Measurements from ENCODE around the gene TENM3.

Gene TENM3

DNA sequence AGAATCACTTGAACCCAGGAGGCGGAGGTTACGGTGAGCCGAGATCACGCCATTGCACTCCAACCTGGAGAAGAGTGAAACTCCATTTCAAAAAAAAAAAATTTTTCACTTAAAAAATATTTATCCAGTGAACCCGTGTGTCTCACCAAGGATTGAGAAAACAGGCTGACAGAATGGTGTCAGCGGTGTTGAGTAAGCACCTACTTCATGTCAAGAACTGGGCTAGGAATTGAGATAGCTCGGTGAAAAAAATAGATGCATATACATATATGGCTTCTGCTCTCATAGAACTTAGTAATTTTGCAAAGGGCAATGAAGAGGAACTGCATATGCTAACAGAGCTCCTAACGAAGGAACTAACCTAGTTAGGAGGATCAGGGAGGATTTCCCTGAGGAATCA, 297.3 kb downstream of the TENM3 start:
- no peak for DNase-seq (ENCODE audit: low spot score in 2 of 2)
- Histone ChIP-seq H3K36me3 (replicated peaks) (no peaks in the 10 kb centered on the region), H3K9me3 (no peaks in the 10 kb centered on the region), H3K27me3 (ENCODE audit: low read depth) (no peaks in the 10 kb centered on the region), H3K4me3 (no peak overlapping the region), H3K4me1 (peaks cover 23% of the 10 kb centered on the region)
- in situ Hi-C loops (cut with MboI; ENCODE audit: low sequenced_read_pairs), result no loop called here

DNA sequence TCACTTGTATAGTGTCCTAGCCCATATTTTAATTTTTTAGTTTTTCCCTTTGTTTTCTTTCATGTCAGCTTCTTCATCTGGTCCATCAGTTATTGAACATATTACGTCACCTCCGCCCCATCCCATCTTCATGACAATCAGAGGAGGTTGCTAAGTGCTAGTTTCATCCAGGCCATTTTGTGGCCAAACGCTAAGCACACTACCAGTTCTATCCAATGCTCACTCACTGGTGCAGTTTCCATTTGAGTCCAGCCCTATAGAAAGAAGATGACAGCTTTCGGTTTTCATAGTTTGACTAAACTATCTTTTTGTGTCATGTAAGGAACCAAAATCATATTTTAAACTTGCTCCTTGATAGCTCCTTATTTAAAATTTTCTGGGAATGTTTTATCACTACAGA, 304.2 kb downstream of the TENM3 start:
- Histone ChIP-seq H3K9me3 (no peaks in the 10 kb centered on the region), H3K4me3 (no peak overlapping the region), H3K4me1 (peaks cover 28% of the 10 kb centered on the region), H3K36me3 (replicated peaks) (no peaks in the 10 kb centered on the region), H3K27me3 (ENCODE audit: low read depth) (no peaks in the 10 kb centered on the region)
- in situ Hi-C loops (cut with MboI; ENCODE audit: low sequenced_read_pairs), result no loop called here
- no peak for DNase-seq (ENCODE audit: low spot score in 2 of 2)

- DNase-seq (ENCODE audit: low spot score in 2 of 2), result no peak
- in situ Hi-C loops (cut with MboI; ENCODE audit: low sequenced_read_pairs), result no loop called here
- H3K4me1 ChIP-seq, result peaks cover 33% of the 10 kb centered on the region
Observed at GRCh38 chr4:182548156-182548555, 305.0 kb downstream of the TENM3 start.

GRCh38 chr4:182549356-182549755, 306.2 kb downstream of the TENM3 start:
- DNase-seq (ENCODE audit: low spot score in 2 of 2), result peak; percentile 74 to 84
- no peak overlapping the region for H3K4me3 ChIP-seq
- H3K36me3 ChIP-seq (replicated peaks), result no peaks in the 10 kb centered on the region
- peaks cover 44% of the 10 kb centered on the region for H3K4me1 ChIP-seq
- in situ Hi-C loops (cut with MboI; ENCODE audit: low sequenced_read_pairs), result no loop called here
- H3K9me3 ChIP-seq, result no peaks in the 10 kb centered on the region
- H3K27me3 ChIP-seq (ENCODE audit: low read depth), result no peaks in the 10 kb centered on the region

More at GRCh38 chr4:182548156-182548555, 305.0 kb downstream of the TENM3 start:
- Histone ChIP-seq H3K36me3 (replicated peaks) (no peaks in the 10 kb centered on the region), H3K4me3 (no peak overlapping the region), H3K27me3 (ENCODE audit: low read depth) (no peaks in the 10 kb centered on the region), H3K9me3 (no peaks in the 10 kb centered on the region)

GRCh38 chr4:182552948-182553347, 309.7 kb downstream of the TENM3 start:
- H3K4me3 ChIP-seq, result no peak overlapping the region
- no peaks in the 10 kb centered on the region for H3K27me3 ChIP-seq (ENCODE audit: low read depth)
- H3K9me3 ChIP-seq, result no peaks in the 10 kb centered on the region
- DNase-seq (ENCODE audit: low spot score in 2 of 2), result no peak
- H3K4me1 ChIP-seq, result peaks cover 62% of the 10 kb centered on the region
- in situ Hi-C loops (cut with MboI; ENCODE audit: low sequenced_read_pairs), result no loop called here
- no peaks in the 10 kb centered on the region for H3K36me3 ChIP-seq (replicated peaks)

DNA sequence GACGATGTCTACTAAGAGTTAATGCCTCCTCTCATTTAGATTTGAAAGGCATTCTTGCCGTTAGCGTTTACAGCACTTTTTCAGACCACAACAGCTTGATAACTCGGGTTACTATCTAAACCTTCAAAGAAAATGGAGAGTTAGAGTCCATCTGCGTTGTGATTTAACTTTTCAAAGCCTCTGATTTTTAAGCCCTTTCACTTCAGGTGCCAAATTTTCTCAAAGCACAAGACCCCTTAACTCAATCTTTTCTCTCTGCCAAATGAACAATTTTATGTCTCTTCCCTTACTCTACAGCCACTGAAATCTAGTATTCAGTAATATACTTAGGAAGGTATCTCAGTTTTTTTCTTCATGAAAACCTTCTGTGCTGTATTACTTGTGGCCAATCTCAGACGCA, 310.5 kb downstream of the TENM3 start:
- in situ Hi-C loops (cut with MboI; ENCODE audit: low sequenced_read_pairs), result no loop called here
- DNase-seq (ENCODE audit: low spot score in 2 of 2), result no peak
- no peaks in the 10 kb centered on the region for H3K36me3 ChIP-seq (replicated peaks)
- H3K27me3 ChIP-seq (ENCODE audit: low read depth), result no peaks in the 10 kb centered on the region
- H3K9me3 ChIP-seq, result no peaks in the 10 kb centered on the region
- H3K4me1 ChIP-seq, result peaks cover 58% of the 10 kb centered on the region
- no peak overlapping the region for H3K4me3 ChIP-seq

GRCh38 chr4:182554736-182555135, 311.5 kb downstream of the TENM3 start:
- Histone ChIP-seq H3K4me1 (peaks cover 56% of the 10 kb centered on the region), H3K9me3 (no peaks in the 10 kb centered on the region), H3K36me3 (replicated peaks) (no peaks in the 10 kb centered on the region), H3K4me3 (no peak overlapping the region), H3K27me3 (ENCODE audit: low read depth) (no peaks in the 10 kb centered on the region)
- in situ Hi-C loops (cut with MboI; ENCODE audit: low sequenced_read_pairs), result no loop called here
- DNase-seq (ENCODE audit: low spot score in 2 of 2), result no peak

DNA sequence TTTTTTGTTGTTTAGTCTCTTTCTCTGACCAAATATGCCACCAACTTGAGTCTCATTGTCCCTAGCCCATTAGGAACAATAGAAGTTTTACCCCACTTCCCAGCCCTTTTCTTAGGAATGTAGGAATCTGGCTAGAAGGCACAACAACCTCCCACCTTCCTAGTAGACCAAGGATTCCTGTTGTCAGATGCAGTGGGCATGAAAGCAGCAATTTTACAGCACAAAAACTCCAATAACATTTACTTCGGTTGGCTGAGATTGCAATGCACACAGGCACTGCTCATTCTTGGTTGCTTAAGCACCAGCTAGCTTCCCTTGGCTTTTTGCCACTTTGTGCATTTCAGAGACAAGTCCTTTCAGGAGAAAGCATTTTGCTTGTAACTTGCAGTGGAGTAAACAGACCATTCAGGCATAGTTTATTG, 312.8 kb downstream of the TENM3 start:
- no peaks in the 10 kb centered on the region for H3K27me3 ChIP-seq (ENCODE audit: low read depth)

DNA sequence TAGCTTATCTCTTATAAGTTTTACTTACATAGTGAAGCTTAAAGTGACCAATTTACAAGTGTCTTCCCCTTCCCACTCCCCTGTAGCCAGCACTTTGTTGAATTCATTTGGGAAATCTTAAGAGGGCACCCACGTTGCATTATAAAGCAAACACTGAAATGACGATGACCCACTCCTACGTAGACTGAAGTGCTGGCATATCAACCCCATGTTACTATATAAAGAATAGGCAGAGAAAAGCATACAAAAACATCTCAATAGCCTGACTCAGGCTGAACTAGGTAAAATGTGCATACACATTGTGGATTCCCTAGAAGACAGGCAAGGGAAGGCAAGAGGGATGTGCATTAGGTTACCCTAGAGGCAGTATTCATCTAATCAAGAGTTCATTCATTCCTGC, 313.4 kb downstream of the TENM3 start:
- Histone ChIP-seq H3K4me3 (no peak overlapping the region), H3K36me3 (replicated peaks) (no peaks in the 10 kb centered on the region), H3K9me3 (no peaks in the 10 kb centered on the region), H3K27me3 (ENCODE audit: low read depth) (no peaks in the 10 kb centered on the region), H3K4me1 (peaks cover 57% of the 10 kb centered on the region)
- in situ Hi-C loops (cut with MboI; ENCODE audit: low sequenced_read_pairs), result no loop called here
- no peak for DNase-seq (ENCODE audit: low spot score in 2 of 2)

More for the DNA sequence above, 312.8 kb downstream of the TENM3 start:
- DNase-seq (ENCODE audit: low spot score in 2 of 2), result peak; percentile 75 to 87
- H3K9me3 ChIP-seq, result no peaks in the 10 kb centered on the region
- no peaks in the 10 kb centered on the region for H3K36me3 ChIP-seq (replicated peaks)
- peaks cover 57% of the 10 kb centered on the region for H3K4me1 ChIP-seq
- in situ Hi-C loops (cut with MboI; ENCODE audit: low sequenced_read_pairs), result no loop called here
- no peak overlapping the region for H3K4me3 ChIP-seq

GRCh38 chr4:182560358-182560757, 317.2 kb downstream of the TENM3 start:
- in situ Hi-C loops (cut with MboI; ENCODE audit: low sequenced_read_pairs), result no loop called here
- H3K27me3 ChIP-seq (ENCODE audit: low read depth), result no peaks in the 10 kb centered on the region
- H3K4me1 ChIP-seq, result peaks cover 36% of the 10 kb centered on the region
- H3K9me3 ChIP-seq, result no peaks in the 10 kb centered on the region
- DNase-seq (ENCODE audit: low spot score in 2 of 2), result peak; percentile 40 to 64
- no peaks in the 10 kb centered on the region for H3K36me3 ChIP-seq (replicated peaks)
- H3K4me3 ChIP-seq, result no peak overlapping the region

DNA sequence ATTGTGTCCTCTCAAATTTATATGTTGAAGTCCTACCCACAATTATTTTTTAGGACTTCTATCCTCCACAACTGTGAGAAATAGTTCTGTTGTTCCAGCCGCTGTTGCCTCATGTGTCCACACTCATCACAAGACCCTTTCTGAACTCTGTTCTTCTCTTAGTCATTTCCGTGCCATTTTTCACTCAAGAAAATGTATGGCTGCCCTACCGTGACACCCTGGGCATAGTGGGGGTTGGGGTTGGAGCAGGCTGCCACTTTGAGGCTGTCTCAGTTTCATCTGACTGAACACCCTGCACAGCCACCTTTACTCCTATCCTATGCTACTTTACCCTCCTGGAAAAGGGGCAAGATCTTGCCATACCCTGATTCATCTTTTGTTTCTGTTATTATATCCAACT, 319.1 kb downstream of the TENM3 start:
- no peaks in the 10 kb centered on the region for H3K27me3 ChIP-seq (ENCODE audit: low read depth)
- DNase-seq (ENCODE audit: low spot score in 2 of 2), result no peak
- H3K9me3 ChIP-seq, result no peaks in the 10 kb centered on the region
- no peaks in the 10 kb centered on the region for H3K36me3 ChIP-seq (replicated peaks)
- H3K4me3 ChIP-seq, result no peak overlapping the region
- in situ Hi-C loops (cut with MboI; ENCODE audit: low sequenced_read_pairs), result no loop called here
- H3K4me1 ChIP-seq, result peaks cover 31% of the 10 kb centered on the region

DNA sequence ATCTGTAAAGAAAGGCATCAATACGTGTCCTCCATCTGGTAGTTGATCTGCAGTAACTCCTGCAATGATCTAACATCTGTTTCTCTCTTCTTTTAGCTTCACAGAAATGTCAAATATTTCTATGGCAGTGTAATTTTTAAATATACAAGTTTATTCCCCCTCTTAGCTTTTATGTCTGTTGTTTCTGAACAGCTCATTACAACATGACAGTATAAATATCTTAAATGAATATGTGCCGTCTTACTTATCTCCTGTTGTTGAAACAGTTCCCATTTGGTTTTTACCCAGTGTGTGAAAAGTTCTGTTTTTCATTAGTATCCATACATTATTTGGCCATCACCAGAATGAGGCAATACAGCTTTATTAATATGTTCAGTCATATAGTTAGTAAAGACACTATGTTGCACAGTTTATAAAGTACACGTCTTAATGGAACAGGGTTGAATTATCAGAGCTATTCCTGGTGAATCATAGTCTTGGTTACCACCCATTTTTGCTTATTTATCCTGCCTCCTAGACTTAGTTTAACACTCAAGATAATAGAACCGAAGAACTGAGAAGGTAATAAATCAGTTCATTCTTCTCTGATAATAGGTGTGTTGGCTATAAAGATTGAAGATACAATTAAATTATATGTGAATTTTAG, 321.6 kb downstream of the TENM3 start:
- Histone ChIP-seq H3K4me3 (no peak overlapping the region), H3K9me3 (no peaks in the 10 kb centered on the region), H3K36me3 (replicated peaks) (no peaks in the 10 kb centered on the region), H3K4me1 (peaks cover 25% of the 10 kb centered on the region), H3K27me3 (ENCODE audit: low read depth) (no peaks in the 10 kb centered on the region)
- in situ Hi-C loops (cut with MboI; ENCODE audit: low sequenced_read_pairs), result no loop called here
- no peak for DNase-seq (ENCODE audit: low spot score in 2 of 2)

DNA sequence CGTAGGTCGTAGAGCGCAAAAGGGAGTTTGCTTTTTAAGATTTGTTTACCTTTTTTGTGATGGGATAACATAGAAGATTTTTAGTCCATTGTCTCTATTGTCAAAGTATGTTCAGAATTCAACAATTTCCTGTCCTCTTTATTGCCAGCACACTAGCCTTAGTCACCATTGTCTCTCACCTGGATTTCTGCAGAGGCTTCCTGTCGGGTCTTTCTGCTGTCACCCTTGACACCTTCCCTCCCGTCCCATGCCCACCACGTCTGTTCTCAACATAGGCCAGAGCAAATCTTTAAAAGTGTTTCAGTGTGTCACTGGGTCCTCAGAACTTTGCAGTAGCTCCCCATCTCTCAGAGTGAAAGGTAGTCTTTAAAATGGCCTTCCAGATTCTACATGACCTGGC, 323.9 kb downstream of the TENM3 start:
- no peaks in the 10 kb centered on the region for H3K9me3 ChIP-seq
- no peak overlapping the region for H3K4me3 ChIP-seq
- in situ Hi-C loops (cut with MboI; ENCODE audit: low sequenced_read_pairs), result no loop called here
- H3K27me3 ChIP-seq (ENCODE audit: low read depth), result no peaks in the 10 kb centered on the region
- DNase-seq (ENCODE audit: low spot score in 2 of 2), result no peak
- H3K4me1 ChIP-seq, result peaks cover 17% of the 10 kb centered on the region
- no peaks in the 10 kb centered on the region for H3K36me3 ChIP-seq (replicated peaks)

GRCh38 chr4:182569561-182569960, 326.4 kb downstream of the TENM3 start:
- Histone ChIP-seq H3K4me1 (peaks cover 31% of the 10 kb centered on the region), H3K27me3 (ENCODE audit: low read depth) (no peaks in the 10 kb centered on the region), H3K9me3 (no peaks in the 10 kb centered on the region), H3K4me3 (no peak overlapping the region), H3K36me3 (replicated peaks) (no peaks in the 10 kb centered on the region)
- DNase-seq (ENCODE audit: low spot score in 2 of 2), result no peak
- in situ Hi-C loops (cut with MboI; ENCODE audit: low sequenced_read_pairs), result no loop called here

DNA sequence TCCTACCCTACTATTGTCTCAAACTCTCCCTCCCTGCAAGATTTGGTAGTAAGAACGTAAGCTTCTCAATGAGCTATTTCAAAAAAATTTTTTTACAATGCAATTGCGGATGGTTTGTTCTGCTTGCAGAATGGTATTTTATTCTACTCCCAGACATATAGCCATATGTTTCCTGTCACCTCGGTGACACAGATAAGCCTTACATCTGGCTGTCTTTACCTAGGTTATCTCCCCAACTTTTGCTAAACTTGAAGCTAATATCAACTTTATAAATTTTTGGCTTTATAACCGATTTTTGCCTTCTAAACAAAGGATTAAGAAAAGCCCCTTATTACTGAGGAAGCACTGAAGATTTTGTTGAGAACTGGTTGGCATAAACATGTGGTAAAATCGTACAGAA, 331.5 kb downstream of the TENM3 start:
- H3K4me3 ChIP-seq, result no peak overlapping the region
- in situ Hi-C loops (cut with MboI; ENCODE audit: low sequenced_read_pairs), result no loop called here
- no peak for DNase-seq (ENCODE audit: low spot score in 2 of 2)
- H3K27me3 ChIP-seq (ENCODE audit: low read depth), result no peaks in the 10 kb centered on the region
- H3K36me3 ChIP-seq (replicated peaks), result no peaks in the 10 kb centered on the region
- peaks cover 41% of the 10 kb centered on the region for H3K4me1 ChIP-seq
- H3K9me3 ChIP-seq, result no peaks in the 10 kb centered on the region
